GM21529 (cell line): ENCODE results near the gene LYZL4.

Experiments used
- ATAC-seq: cut with Tn5 transposase; IDR thresholded peaks from one replicate; pipeline ENCODE4 v1.9.1; 2021; ENCODE audit not compliant: unreplicated experiment

The LYZL4 gene

DNA sequence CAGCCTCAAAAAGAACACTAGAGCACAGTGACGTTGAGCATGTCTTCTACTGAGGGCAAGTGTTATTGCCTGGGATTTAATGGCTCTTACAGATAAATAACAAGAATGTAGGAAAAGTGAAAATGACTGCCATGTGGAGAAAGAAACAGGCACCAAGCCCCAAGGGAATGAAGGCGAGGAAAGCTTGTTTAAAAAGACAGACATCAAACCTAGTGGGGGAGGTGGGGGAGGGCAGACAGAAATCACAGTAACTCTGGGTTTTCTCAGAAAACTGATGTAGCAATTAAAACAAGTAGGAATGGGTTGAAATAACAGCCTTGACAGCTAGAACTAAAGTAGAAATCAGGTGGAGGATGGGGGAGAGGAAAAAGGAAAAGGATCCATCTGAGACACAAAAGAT lies 18.4 kb upstream of the LYZL4 start:
- ATAC-seq: no peak

DNA sequence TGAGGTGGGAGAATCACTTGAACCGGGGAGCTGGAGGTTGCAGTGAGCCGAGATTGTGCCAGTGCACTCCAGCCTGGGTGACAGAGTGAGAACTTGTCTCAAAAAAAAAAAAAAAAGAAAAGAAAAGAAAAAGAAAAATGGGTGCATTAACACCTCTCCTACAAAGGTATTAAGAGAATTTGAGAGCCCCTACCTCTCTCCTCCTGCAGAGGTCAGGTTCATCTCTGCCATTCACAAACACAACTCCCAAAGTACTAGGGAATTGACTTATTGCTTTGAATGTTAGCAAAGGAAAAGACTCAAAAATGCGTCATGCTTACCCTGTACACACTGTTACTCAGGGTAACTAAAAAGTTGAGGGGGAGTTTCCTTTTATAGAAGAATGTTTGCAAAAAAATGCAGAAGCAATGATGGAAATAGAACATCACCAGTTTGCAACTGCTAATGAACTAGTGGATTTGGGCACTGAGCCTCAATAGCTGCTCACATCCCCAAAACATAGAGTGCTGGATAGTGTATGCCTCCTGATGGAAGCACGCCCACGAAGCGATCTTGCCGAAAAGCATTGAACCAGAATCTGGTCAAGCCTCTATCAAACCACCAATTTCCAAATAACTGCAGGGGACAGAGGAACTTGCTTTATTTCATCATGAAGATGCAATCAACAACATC lies 15.5 kb upstream of the LYZL4 start:
- no peak for ATAC-seq

DNA sequence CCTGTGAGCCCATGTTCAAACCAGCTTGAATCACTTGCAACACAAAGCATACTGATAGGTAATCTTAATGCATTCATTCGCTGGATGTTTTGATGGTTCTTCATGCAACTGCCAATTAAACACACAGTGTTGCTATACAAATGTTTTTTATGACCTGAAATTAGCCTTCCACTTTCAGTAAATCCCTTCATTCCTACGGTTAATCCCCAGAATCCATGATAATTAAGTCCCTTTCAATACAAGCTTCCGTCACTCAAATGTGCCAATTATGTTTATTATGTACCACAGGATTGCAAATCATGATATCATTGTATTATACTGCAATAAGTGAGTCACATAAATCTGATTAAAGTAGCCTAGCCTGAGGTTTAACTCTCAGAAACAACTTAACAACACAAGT lies 14.5 kb upstream of the LYZL4 start:
- ATAC-seq: no peak

DNA sequence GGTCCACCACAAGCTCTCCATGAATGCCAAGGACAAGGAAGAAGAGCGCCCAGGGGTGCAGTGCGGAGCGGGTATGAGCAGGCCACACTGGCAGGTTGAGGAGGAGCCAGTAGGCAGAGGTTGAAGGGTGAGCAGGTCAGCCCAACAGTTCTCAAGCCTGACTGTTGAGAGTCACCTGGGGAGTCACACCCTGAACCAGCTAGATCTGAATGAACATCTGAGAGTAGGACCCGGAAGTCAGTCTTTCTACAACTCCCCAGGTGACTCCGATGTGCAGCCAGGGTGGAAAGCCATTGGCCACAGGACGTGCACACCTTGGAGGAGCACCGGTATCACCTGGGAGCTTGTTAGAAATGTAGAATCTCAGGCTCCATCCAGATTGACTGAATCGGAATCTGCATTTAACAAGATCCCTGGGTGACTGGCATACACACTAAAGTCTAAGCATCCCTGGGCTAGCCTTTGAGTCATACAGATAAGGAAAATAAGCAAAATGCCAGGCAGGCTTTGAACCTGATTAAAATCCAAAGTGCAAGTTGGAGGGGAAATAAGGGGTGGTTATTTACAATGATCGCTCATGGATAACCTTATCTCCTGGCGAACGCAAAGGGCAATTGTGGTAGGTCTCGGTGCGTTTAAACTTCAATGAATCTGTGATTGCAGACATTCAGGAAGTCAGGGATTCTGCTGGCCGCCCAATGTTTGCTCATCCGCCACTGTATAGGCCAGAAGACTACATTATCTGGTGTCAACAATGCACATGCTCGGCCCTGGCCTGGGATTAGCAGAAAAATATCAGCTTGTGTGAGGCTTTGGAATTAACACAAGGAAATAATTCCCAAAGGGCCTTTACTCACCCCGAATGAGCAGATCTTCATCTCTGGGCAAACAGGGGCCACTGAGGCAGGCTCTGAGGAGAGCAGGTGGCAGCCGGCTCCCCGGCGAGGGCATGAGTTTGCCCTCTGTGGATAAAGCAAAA lies 11.7 kb upstream of the LYZL4 start:
- no peak for ATAC-seq

DNA sequence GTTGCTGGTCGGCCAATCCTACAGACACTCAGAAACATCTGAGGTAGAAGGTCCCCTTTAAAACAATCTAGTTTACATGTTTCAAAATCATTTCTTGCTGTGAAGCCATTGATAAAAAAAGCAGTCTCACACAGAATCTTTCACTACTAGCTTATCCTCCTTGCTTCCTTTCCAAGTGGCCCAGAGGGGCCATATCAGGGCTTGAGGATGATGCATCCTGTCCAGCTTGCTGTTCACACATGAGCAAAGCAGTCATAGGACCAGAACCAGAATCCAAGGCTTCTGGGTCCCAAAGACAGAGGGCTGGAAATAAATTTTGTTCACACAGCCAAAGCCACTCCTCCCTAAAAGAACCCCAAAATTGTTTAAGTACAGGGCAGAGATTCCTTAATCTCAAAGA lies 9.2 kb upstream of the LYZL4 start:
- ATAC-seq: no peak

DNA sequence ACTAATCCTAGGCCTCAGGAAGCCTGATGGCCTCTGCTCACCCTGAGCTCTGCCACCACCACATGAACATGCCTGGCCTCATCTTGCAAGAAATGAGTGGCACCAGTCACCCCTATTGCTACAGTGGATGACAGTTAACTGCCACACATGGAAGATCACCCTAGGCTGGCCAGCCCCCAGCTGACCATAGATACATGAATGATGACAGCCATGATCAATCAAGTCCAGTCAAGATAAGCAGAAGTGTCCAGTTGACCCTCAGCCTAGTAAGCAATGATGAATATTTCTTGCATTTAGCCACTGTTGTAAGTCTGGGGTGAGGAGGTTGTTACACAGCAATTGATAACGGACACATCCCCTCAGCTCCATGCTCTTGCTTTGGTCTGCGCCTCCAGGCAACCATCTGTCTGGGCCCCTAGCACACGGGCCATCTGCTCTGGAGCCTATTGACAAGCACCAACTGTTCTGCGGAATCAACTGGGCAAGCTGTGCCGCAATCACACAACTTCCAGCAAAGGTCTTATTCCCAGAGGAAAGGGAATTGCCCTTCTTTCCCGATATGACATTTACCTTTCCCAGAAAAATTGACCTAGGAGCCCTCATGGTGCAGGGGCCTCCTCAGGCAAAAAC lies 2.2 kb upstream of the LYZL4 start:
- no peak for ATAC-seq

DNA sequence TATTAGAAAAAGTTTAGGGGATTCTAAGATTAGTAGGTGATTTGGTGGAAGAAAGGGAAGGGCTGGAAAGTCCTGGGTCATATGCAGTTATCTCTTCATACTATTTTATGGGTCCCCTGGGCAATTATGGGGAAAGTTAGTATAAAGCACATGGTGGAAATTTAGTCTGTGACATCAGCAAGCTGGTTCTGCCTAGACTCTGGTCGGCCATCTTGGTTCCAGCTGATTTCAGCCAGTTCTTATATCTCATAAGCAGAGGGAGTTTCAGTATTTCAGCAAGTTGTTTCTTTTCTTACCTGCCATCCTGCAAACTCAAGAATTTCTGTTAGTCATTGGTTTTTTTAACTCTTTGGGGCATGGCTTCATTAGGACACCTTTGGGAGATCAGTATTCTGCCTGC lies 1.0 kb upstream of the LYZL4 start:
- no peak for ATAC-seq

DNA sequence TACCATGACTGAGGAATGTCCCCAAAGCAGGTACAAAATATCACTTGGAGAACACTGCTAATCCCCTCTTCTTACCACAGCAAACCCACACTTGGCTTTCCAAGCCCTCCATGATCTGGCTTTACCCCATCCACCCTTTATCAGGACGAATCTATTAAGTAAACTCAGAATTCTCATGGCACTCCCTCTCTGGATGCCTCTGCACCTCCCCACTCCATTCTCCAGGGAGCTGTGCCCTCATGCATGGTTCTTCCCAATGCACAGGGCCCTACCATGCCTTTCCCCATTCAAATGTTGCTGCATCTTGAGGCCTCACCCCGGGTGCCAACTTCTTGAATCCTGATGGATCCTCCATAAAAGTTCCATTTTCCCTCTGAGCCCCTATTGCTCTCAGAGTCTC lies 2.3 kb downstream of the LYZL4 start:
- no peak for ATAC-seq

DNA sequence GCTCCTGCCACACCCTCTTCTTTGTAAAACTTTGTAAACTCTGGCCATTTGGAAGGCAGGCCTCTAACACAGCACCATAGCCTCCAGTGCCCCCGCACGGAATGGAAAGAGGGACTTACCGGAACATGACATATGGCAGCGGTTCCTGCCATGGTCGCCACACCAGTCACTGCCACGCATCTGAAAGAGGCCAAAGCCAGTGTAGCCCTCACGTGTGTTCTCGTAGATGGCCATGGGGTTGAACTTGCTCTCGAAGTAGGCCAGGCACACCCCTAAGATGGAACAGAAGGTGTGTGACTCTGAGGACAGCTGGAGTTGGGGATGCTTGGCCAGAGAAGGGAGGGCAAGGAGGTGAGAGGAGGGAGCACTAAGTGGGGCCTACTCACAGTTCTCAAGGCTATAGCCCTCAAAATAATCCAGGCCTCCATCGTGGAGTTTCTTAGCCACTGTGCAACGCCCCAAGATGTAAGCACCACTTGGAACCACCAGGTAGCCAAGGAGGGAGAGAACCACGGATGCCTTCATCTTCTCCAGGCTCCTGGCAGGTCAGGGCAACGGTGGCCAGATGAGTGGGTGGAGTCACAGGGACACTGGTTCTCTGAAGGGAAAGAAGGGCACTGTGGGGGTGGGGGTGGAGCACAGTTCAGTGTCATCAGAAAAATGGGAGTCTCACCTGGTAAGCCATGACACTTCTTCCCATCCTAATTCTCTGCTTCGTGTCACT lies 3.5 kb downstream of the LYZL4 start:
- ATAC-seq: no peak

DNA sequence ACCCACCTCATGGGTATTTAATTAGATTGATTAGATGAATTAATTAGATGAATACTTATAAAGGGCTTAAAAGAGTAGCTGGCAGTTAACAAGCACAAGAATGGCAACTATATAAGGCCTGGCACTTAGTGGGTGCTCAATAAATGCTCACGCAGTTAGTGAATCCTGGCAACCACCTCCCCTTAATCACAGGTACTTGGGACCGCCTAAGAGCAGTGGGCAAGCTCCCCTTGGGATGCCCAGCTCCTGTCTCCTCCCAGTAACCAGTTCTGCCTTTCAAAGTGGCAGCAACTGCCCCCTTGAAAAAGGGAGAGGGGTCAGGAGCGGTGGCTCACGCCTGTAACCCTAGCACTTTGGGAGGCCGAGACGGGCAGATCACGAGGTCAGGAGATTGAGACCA lies 4.6 kb downstream of the LYZL4 start:
- no peak for ATAC-seq

DNA sequence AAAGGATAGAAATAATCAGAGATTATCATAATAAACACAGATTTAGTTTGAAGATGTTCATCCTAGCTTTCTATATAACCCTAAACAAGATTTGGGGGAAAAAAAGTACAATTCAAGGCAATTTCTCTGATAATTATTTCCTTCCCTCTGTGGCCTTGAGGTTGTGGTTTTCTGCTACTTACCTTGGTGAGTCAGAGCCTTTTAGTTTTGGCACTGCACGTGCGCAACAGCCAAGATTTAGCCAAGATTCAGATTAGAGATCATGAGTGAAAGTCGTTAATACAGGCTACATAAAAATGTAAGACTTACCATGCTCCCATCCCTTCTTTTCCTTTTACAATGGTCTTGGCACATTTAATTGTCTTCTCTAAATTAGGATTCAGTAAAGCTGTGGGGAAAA lies 6.7 kb downstream of the LYZL4 start:
- ATAC-seq: no peak

DNA sequence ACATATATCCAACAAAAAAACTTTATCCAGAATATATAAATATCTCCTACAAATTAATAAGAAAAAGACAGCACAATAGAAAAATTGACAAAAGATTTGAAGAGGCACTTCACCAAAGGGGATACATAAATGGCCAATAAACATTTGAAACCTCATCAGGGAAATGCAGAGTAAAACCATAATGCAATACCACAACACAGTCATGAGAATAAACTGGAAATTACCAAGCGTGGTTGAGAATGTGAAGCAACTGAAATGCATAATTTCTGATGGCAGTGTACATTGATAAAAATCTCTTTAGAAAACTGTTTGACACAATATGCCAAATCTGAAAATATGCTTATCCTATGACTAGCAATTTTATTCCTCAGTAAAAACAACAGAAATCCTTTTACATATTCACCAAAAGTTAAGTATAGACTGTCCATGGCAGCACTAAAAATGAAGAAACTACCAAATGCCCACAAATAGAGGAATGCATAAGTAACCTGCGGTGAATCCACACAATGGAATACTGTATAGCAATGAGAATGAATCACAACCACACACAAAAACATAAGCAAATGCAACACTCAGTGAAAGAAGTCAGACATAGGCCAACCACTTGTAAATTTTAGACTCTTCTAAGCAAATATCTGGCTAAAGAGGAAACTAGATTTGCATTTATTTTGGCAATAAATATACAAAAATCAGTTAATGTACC lies 7.9 kb downstream of the LYZL4 start:
- ATAC-seq: no peak

DNA sequence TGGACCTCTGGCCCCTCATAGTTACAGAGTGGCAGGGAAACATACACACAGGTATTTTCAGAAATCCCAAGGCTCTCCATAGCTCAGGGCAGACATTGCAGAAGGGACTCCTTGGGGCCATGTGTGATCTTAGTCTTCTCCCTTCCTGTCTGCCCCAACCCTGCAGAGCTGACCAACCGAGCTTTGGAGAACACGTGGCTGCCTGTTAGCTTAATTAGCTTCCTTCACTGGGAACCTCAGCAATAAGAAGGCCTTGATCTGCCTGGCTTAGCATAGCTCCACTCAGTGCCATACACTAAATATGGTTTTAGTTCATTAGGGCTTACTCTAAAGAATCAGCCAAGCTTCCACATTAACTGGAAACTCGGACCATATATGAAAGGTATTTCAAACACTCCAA lies 12.3 kb downstream of the LYZL4 start:
- no peak for ATAC-seq

DNA sequence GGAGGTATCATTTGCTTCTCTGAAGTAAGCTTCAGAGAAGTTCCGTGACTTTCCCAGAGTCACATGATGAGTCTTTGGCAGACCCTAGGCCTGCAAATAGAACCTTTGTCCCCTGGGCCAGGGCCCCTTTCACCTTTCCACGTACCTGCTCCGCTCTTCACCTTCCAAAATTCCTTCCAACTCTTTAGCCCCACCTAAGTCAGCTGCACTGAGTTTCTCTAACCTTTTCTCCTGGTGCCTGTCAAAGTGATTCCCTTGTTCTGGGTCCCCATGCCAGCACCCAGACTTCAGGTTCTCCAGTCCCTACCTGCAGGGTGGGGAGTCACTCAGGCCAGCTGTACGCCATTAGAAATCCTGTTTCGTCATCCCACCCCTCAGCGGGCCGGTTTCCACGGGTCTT lies 12.8 kb downstream of the LYZL4 start:
- ATAC-seq: no peak

DNA sequence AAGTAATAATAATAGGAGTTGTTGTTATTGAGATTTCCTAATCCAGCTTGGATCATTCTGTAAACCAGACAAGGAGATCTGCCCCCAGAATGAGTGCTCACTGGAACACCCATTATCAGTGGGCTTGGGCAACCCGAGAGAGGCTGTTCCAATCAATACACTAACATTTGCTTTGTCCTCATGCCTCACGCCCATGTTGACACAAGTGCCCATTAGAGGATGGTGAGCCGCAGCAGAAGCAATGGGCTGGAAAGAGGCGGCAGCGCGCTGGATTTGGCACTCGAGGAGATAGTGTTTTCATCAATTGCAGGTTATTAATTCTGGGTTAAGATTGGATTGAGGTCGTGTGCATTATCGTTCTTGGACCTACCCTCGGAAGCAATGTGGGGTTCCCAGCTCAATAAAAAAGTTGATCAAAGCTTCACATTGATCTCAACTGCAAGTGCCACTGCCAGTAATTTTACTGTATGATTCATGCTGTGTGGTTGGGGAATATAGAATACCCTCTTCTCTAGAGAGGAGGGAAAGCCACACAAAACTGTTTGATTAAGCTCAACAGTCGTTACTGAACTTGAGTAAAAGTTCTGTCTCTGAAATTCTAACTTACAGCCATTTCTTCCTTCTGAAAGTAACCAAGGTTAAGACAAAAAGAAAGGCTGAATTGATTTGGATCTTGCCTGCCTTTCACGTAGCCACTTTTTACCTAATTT lies 15.7 kb downstream of the LYZL4 start:
- no peak for ATAC-seq

DNA sequence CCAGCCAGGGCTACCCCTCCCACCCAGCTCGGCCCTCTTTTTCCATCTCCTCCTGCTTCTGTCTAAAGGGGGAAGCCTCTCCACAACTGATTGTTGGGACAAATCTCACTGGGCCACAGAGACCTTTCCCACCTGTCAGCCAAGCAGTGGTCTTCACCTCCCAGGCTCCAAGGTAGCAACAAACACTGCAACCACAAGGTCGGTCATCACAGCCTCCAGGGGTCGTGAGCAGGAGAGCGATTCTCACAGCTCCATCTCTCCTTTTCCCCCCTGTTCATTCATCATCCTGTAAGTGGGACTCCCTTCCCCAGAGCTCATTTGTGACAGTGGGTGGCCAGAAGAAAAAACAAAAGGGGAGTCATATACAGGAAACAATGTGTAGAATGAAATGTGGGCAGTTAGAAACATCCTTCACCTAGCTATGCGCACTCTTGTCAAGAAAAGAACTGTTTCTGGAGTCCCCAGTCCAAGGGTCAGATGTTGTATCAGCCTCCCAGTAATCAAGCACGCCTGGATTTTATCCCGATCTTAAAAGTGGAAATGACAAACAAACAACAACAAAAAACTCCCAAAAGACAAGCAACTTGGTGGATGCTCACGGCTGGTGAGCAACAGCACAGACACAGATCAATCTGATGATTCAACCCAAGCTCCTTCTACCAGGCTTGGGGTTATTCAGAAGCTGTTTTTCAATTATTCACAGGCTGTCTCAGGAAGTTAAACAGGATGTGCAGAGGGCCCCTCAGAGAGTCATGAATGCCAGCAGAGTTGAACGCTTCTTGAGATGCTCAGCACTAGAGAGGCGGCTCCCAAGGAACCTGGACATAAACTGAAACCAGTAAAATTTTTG lies 22.4 kb downstream of the LYZL4 start:
- no peak for ATAC-seq

DNA sequence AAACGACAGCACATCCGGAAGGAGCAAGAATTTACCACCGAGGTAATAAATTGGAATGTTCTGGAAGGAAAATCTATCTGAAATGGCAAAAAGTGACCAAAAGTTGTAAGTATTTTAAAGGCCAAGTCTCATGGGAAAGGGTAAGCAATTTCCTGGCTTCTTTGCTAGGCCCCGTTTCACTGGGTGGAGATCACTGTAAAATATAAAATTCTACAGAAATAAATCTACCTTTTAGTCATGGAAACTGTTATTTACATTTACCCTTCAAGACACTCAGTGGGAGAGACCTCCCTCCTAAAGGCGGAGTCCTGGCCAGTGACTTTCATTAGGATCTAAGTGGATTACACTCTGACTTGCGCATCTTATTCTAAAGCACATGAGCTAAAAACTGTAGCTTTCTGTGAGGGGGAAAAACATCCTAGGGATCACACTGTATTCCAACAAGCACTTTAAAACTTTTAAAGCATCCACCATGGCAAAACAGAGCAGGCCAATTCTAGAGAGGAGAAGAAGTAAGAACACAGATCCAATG lies 28.8 kb downstream of the LYZL4 start:
- no peak for ATAC-seq

DNA sequence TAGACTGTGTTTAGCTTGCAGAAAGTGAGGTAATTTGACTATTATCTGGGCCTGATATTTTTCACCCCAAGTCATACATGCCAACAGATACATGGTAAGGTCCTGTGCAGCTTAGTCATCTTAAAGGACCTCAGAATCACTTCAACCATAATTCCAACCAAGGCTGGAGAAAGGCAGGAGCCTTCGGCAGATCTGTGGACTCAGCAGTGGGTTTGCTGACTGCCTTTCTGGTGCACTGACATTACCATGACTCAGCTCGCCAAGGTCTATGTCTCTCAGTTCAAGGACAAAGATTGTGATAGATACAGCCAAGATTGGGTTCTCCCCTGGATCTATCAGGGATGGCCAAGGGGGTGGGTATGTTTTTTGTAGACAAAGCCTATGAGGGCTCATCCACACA lies 32.7 kb downstream of the LYZL4 start:
- no peak for ATAC-seq

DNA sequence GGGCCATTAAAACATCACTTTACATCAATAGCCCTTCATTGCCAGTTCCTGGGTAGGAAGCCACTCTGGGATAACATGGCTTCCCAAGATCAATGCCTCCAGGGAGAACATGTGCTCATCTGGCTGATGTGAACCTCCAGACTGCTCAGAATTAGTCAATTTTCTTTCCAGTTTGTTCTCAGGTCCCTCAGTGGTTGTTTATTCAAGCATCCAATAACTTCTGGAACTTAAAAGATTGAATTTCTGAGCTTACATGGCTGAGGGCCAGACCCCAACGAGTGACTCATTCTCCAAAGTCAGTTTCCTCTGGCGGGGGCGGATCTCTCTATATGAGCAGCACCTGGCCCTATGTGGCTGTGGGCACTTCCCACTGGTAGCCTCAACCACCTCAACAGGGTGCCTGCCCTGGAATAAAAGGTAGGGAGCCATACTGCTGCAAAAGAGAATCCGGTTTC lies 34.0 kb downstream of the LYZL4 start:
- ATAC-seq: no peak
